Measurements from ENCODE around the gene MYZAP.

The MYZAP gene

DNA sequence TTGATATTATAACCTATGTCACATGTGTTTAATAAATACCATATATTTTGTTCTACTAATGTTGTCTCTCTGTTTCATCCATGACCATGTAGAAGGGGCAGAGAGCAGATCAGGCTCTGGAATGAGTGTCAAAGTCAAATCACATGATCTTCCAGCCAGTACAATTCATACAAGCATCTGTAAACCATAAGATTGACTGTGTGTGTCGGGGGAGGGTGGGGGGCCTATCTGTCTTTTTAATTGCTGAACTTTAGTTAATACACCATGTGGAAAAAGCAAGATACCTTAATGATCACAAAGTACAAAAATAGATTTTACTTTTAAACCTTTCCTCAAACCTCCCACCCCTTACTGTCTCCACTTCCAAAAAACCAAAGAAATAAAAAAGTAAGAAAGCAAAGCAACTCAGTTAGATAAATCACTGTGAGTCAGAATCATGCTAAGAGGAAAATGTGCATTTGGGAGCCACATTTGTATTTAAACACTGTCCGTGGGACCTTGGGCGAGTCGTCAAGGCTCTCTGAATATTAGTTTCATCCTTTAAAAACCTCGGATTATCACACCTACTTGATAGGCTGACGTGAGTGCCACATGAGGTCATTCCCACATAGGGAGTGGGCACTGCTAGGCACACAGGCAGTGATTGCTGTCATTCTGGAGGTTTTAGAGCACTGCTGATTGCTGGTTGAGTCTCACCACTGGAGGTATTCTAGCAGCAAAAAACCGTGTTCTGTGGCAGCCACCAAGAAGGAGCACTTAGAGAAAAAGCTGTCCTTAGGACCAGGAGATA, 93.8 kb downstream of the MYZAP start:
- Histone ChIP-seq H3K9ac (ENCODE audit: low read length) (no peak overlapping the region), H3K9me3 (ENCODE audit: control insufficient read depth, low read length) (no peaks in the 10 kb centered on the region), H3K27me3 (replicated peaks; ENCODE audit: control insufficient read depth, insufficient read depth, low read length) (no peaks in the 10 kb centered on the region), H3K4me1 (ENCODE audit: control insufficient read depth, insufficient read depth, low read length) (peaks cover 4% of the 10 kb centered on the region), H3K36me3 (ENCODE audit: control insufficient read depth, insufficient read depth, low read length, severe bottlenecking) (no peaks in the 10 kb centered on the region), H3K4me3 (ENCODE audit: low read length) (no peak overlapping the region)
- no peak for DNase-seq (ENCODE audit: low read depth)

DNA sequence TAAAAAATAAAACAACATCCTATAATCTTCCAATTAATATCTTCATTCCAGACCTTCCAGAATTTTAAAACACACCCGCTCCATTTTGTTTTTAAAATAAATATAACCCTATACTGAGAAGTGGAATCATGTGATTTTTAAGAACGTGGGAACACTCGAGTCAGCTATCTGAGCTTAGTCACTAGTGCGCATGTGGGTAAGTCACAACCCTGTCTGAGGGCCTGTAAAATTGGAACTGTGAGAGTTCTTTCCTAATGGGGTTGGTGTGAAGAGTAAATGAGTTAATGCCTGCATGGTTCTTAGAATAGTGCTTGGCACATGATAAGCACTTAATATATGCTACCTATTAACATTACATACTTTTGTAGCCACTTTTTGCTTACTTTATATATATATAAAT, 95.0 kb downstream of the MYZAP start:
- no peaks in the 10 kb centered on the region for H3K27me3 ChIP-seq (replicated peaks; ENCODE audit: control insufficient read depth, insufficient read depth, low read length)
- no peaks in the 10 kb centered on the region for H3K36me3 ChIP-seq (ENCODE audit: control insufficient read depth, insufficient read depth, low read length, severe bottlenecking)
- DNase-seq (ENCODE audit: low read depth): no peak
- H3K9ac ChIP-seq (ENCODE audit: low read length): no peak overlapping the region
- H3K4me3 ChIP-seq (ENCODE audit: low read length): no peak overlapping the region
- H3K9me3 ChIP-seq (ENCODE audit: control insufficient read depth, low read length): no peaks in the 10 kb centered on the region
- H3K4me1 ChIP-seq (ENCODE audit: control insufficient read depth, insufficient read depth, low read length): no peaks in the 10 kb centered on the region

DNA sequence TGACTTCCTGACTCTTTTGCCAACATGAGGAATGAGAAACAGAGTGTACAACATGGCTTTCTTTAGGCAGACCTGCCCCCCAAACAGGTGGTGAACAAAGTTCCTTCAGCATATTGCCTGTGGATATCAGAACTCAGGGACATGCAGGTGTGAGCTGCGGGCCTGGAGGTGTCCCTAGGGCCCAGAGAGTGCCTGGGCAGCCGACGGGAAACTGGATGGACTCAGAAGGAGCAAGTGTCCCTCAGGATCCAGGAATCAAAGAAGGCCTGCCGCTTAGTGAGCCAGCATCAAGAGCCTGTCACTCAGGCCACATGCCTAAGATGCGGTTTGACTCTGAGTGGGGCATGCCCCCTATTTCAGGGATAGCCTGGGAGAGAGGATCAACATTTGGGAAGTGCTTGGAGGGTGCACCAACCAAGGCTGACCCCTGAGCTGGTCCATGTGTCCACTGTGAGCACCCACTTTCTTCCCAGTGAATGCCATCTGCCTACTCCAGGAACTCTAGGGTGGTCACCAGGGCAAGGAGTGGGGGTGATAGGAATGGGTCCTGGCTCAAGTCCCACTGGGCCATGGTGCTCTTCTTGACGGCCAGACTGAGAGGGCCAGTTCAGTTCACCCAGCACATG, 98.8 kb downstream of the MYZAP start:
- Histone ChIP-seq H3K27me3 (replicated peaks; ENCODE audit: control insufficient read depth, insufficient read depth, low read length) (no peaks in the 10 kb centered on the region), H3K9ac (ENCODE audit: low read length) (no peak overlapping the region), H3K4me3 (ENCODE audit: low read length) (no peak overlapping the region), H3K4me1 (ENCODE audit: control insufficient read depth, insufficient read depth, low read length) (peaks cover 24% of the 10 kb centered on the region), H3K9me3 (ENCODE audit: control insufficient read depth, low read length) (no peaks in the 10 kb centered on the region), H3K36me3 (ENCODE audit: control insufficient read depth, insufficient read depth, low read length, severe bottlenecking) (no peaks in the 10 kb centered on the region)
- DNase-seq (ENCODE audit: low read depth): no peak

DNA sequence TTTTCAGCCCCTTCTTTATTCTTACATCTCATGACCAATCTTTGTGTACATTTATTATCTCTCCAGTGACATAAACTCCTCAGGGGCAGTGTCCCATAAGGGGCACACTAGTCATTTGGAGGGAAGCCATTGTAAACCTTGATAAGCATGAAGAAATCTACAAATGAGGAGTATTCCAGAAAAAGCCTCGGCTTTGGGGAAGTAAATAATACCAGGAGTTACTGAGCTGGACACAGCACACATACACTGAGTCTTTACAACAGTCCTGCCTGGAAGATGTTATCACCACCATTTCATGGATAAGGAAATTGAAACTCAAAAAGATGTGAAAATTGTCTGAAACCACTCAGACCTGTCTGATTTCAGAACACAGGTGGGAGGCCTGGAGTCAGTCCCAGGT, 99.4 kb downstream of the MYZAP start:
- Histone ChIP-seq H3K4me1 (ENCODE audit: control insufficient read depth, insufficient read depth, low read length) (peaks cover 26% of the 10 kb centered on the region), H3K27me3 (replicated peaks; ENCODE audit: control insufficient read depth, insufficient read depth, low read length) (no peaks in the 10 kb centered on the region), H3K9me3 (ENCODE audit: control insufficient read depth, low read length) (no peaks in the 10 kb centered on the region), H3K36me3 (ENCODE audit: control insufficient read depth, insufficient read depth, low read length, severe bottlenecking) (no peaks in the 10 kb centered on the region), H3K4me3 (ENCODE audit: low read length) (no peak overlapping the region), H3K9ac (ENCODE audit: low read length) (no peak overlapping the region)
- no peak for DNase-seq (ENCODE audit: low read depth)

DNA sequence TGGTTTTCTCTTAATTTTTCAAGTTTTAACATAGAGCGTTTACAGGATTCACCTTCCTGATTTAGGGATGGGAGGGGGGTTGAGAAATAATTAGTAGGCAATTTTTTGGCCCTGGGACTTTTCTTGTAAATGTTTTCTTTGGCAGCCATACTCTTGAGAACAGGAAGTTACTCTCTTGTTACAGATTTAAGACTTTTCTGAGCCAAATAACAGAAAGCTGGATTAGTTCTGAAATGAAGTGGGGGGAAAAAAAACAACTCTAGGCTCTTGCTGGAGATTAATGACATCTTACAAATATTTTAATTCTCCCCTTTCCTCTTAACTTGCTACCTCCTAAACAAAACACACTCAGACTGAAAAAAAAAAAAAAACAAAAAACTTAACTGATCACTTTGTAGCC, 101.0 kb downstream of the MYZAP start:
- Histone ChIP-seq H3K27me3 (replicated peaks; ENCODE audit: control insufficient read depth, insufficient read depth, low read length) (no peaks in the 10 kb centered on the region), H3K9me3 (ENCODE audit: control insufficient read depth, low read length) (no peaks in the 10 kb centered on the region), H3K36me3 (ENCODE audit: control insufficient read depth, insufficient read depth, low read length, severe bottlenecking) (no peaks in the 10 kb centered on the region), H3K4me1 (ENCODE audit: control insufficient read depth, insufficient read depth, low read length) (peaks cover 30% of the 10 kb centered on the region), H3K4me3 (ENCODE audit: low read length) (no peak overlapping the region), H3K9ac (ENCODE audit: low read length) (no peak overlapping the region)
- DNase-seq (ENCODE audit: low read depth): peak; percentile 72

DNA sequence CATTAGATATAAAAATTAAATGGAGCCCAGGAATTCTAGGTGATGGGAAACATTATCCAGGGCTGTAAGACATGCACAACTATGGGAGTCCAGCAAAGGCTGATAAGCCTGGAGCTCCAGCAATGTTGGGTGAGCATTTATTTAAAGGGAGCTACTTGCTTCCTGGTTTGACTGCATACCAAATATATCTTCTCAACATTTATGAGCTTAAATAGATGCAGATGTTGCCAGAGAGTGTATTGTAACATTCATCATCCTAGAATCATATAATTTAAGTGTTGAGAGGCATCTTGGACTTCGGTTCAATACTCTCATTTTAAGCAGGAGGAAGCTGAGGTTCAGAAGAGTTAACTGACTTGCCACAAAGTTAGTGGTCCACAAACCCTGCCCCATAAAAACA, 102.6 kb downstream of the MYZAP start:
- no peaks in the 10 kb centered on the region for H3K9me3 ChIP-seq (ENCODE audit: control insufficient read depth, low read length)
- H3K4me3 ChIP-seq (ENCODE audit: low read length): no peak overlapping the region
- DNase-seq (ENCODE audit: low read depth): peak; percentile 75
- H3K36me3 ChIP-seq (ENCODE audit: control insufficient read depth, insufficient read depth, low read length, severe bottlenecking): no peaks in the 10 kb centered on the region
- no peaks in the 10 kb centered on the region for H3K27me3 ChIP-seq (replicated peaks; ENCODE audit: control insufficient read depth, insufficient read depth, low read length)
- H3K4me1 ChIP-seq (ENCODE audit: control insufficient read depth, insufficient read depth, low read length): peaks cover 30% of the 10 kb centered on the region
- no peak overlapping the region for H3K9ac ChIP-seq (ENCODE audit: low read length)

DNA sequence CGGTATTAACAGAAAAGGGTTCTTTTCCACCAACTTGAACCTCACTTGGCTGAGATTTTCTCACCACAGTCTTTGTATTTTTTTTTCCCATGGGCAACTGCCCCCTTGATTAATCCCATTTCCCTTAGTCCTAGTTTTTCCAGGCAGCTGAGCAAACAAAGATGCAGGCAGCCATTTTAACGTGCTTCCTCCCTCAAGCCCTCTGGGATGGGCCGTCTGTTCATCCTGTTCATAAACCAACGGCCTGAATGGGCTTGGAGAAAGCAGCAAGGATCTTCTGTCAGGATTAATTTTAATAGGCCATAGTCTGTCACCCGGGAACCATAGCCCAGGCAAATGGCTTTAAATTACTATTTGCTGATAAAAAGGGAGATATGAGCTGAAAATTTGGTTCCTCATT, 104.4 kb downstream of the MYZAP start:
- peaks cover 30% of the 10 kb centered on the region for H3K4me1 ChIP-seq (ENCODE audit: control insufficient read depth, insufficient read depth, low read length)
- no peak overlapping the region for H3K4me3 ChIP-seq (ENCODE audit: low read length)
- no peak for DNase-seq (ENCODE audit: low read depth)

DNA sequence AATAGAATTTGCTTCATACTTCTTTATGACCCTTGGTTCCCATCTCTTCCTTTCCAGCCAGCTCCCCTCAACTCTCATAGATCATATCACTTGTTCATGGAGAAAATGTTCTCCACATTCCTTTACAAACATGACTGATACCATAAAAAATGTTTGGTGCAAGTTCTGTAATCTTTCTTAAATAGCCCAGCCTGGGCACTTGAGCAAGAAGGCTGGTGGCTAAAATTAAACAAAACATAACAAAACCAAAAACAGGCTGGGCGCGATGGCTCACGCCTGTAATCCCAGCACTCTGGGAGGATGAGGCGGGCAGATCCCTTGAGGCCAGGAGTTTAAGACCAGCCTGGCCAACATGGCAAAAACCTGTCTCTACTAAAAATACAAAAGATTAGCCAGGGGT, 105.9 kb downstream of the MYZAP start:
- DNase-seq (ENCODE audit: low read depth): peak; percentile 59
- no peaks in the 10 kb centered on the region for H3K36me3 ChIP-seq (ENCODE audit: control insufficient read depth, insufficient read depth, low read length, severe bottlenecking)
- no peaks in the 10 kb centered on the region for H3K9me3 ChIP-seq (ENCODE audit: control insufficient read depth, low read length)
- no peaks in the 10 kb centered on the region for H3K27me3 ChIP-seq (replicated peaks; ENCODE audit: control insufficient read depth, insufficient read depth, low read length)
- H3K9ac ChIP-seq (ENCODE audit: low read length): no peak overlapping the region
- no peak overlapping the region for H3K4me3 ChIP-seq (ENCODE audit: low read length)
- H3K4me1 ChIP-seq (ENCODE audit: control insufficient read depth, insufficient read depth, low read length): peaks cover 29% of the 10 kb centered on the region

More for the DNA sequence above, 104.4 kb downstream of the MYZAP start:
- Histone ChIP-seq H3K36me3 (ENCODE audit: control insufficient read depth, insufficient read depth, low read length, severe bottlenecking) (no peaks in the 10 kb centered on the region), H3K27me3 (replicated peaks; ENCODE audit: control insufficient read depth, insufficient read depth, low read length) (no peaks in the 10 kb centered on the region), H3K9me3 (ENCODE audit: control insufficient read depth, low read length) (no peaks in the 10 kb centered on the region), H3K9ac (ENCODE audit: low read length) (no peak overlapping the region)

DNA sequence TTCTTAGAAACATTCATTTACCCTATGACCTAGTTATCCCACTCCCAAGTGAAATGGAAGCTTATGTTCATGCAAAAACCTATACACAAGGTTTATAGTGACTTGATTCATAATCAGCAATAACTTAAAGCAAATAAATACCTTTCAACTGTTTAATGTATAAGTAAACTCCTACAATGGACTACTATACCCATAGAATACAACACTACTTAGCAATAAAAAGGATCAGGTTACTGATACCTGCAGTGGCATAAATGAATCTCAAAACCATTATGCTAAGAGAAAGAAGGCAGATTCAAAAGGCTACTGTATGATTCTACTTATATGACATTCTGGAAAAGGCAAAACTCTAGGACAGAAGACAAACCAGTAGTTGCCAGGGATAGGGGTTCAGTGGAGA, 106.5 kb downstream of the MYZAP start:
- no peaks in the 10 kb centered on the region for H3K9me3 ChIP-seq (ENCODE audit: control insufficient read depth, low read length)
- no peaks in the 10 kb centered on the region for H3K27me3 ChIP-seq (replicated peaks; ENCODE audit: control insufficient read depth, insufficient read depth, low read length)
- H3K9ac ChIP-seq (ENCODE audit: low read length): no peak overlapping the region
- no peak for DNase-seq (ENCODE audit: low read depth)
- no peaks in the 10 kb centered on the region for H3K36me3 ChIP-seq (ENCODE audit: control insufficient read depth, insufficient read depth, low read length, severe bottlenecking)
- peaks cover 22% of the 10 kb centered on the region for H3K4me1 ChIP-seq (ENCODE audit: control insufficient read depth, insufficient read depth, low read length)
- H3K4me3 ChIP-seq (ENCODE audit: low read length): no peak overlapping the region

DNA sequence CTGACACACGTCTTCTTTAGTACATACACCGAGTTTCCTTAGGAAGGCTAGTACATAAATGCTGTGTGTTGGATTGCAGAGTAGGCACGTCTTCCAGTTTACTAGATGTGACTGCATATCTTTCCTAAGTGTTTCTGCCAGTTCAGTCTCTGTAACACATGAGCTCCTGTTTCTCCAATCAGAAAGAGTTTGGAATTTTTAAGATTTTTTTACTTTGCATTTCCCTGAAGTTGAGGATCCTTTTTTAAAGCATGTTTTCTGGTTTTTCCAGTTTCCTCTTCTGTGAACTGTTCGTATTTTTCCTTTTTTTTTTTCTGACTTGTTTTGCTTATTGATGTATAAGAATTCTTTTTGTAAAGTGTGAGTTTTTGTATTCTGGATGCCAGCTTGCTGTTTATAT, 107.3 kb downstream of the MYZAP start:
- Histone ChIP-seq H3K9me3 (ENCODE audit: control insufficient read depth, low read length) (no peaks in the 10 kb centered on the region), H3K4me3 (ENCODE audit: low read length) (no peak overlapping the region), H3K4me1 (ENCODE audit: control insufficient read depth, insufficient read depth, low read length) (peaks cover 20% of the 10 kb centered on the region), H3K9ac (ENCODE audit: low read length) (no peak overlapping the region), H3K36me3 (ENCODE audit: control insufficient read depth, insufficient read depth, low read length, severe bottlenecking) (no peaks in the 10 kb centered on the region), H3K27me3 (replicated peaks; ENCODE audit: control insufficient read depth, insufficient read depth, low read length) (no peaks in the 10 kb centered on the region)
- DNase-seq (ENCODE audit: low read depth): no peak

DNA sequence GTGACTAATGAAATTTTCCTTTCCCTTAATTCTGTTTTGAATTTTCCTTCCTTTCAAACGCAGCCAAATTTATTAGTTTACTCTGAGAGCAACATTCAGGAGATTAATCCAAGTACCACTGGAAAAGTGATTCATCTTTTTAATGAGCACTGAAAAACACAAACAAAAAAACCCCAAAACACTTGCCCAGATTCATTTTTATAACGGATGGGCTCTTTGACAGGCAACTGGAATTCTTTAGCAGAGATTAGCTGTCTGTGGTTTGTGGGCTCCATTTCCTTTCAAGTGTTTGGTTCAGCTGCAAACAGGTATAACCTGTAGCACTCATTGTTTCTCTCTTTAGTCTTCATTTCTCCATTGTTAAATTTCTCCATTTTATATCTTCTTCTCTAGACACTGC, 111.7 kb downstream of the MYZAP start:
- Histone ChIP-seq H3K4me1 (ENCODE audit: control insufficient read depth, insufficient read depth, low read length) (peaks cover 11% of the 10 kb centered on the region), H3K27me3 (replicated peaks; ENCODE audit: control insufficient read depth, insufficient read depth, low read length) (no peaks in the 10 kb centered on the region), H3K4me3 (ENCODE audit: low read length) (no peak overlapping the region), H3K9ac (ENCODE audit: low read length) (no peak overlapping the region), H3K9me3 (ENCODE audit: control insufficient read depth, low read length) (no peaks in the 10 kb centered on the region), H3K36me3 (ENCODE audit: control insufficient read depth, insufficient read depth, low read length, severe bottlenecking) (no peaks in the 10 kb centered on the region)
- no peak for DNase-seq (ENCODE audit: low read depth)

All from adipocyte (in vitro differentiated cells).